H1 (cell line): ENCODE data around the gene SEPTIN2. TPM values are rescaled to one million over a fixed set of nuclear protein-coding genes. Genes with fewer than 3 reads are reported as not detected.

ENCODE experiments used
- ATF2 ChIP-seq: IDR thresholded peaks from 2 replicates; pipeline ENCODE4 v1.6.1; 2012; ENCODE audit warnings: low read length, inconsistent platforms
- CHD1 ChIP-seq: IDR thresholded peaks from 2 replicates; pipeline ENCODE4 v1.6.1; 2012; ENCODE audit warnings: low read depth, low read length, improper control_type of control experiment
- CHD2 ChIP-seq: IDR thresholded peaks from 2 replicates; pipeline ENCODE4 v1.6.1; 2012; ENCODE audit warnings: low read length, improper control_type of control experiment
- CHD7 ChIP-seq: fragments of 300-600 bp; sonication (generic); IDR thresholded peaks from 2 replicates; pipeline ENCODE4 v1.7.1; 2012; ENCODE audit warnings: low read length, moderate library complexity, mild to moderate bottlenecking, inconsistent platforms; ENCODE audit not compliant: insufficient replicate concordance
- CTBP2 ChIP-seq: IDR thresholded peaks from 2 replicates; pipeline ENCODE4 v1.7.0; 2011; ENCODE audit warnings: borderline replicate concordance, mild to moderate bottlenecking, moderate library complexity, mixed read lengths, low read length; ENCODE audit not compliant: insufficient read depth, insufficient read length
- HDAC2 ChIP-seq, 2 experiments: fragments of 300-600 bp in 1 of 2; sonication (generic) in 1 of 2; IDR thresholded peaks; 2 replicates each; pipeline ENCODE4 v1.6.1; 2011 to 2012; ENCODE audit warnings: low read depth in 2 of 2, low read length in 2 of 2, mild to moderate bottlenecking in 2 of 2, moderate library complexity in 2 of 2, borderline replicate concordance in 1 of 2, inconsistent platforms in 1 of 2
- SP2 ChIP-seq: IDR thresholded peaks from 2 replicates; pipeline ENCODE4 v1.6.1; 2012; ENCODE audit warnings: mild to moderate bottlenecking, low read length, inconsistent platforms
- SP4 ChIP-seq: IDR thresholded peaks from 2 replicates; pipeline ENCODE4 v1.6.1; 2012; ENCODE audit warnings: low read length, inconsistent platforms
- TCF12 ChIP-seq: IDR thresholded peaks from 2 replicates; pipeline ENCODE4 v1.6.1; 2011; ENCODE audit warnings: low read depth, mild to moderate bottlenecking, low read length
- TEAD4 ChIP-seq: IDR thresholded peaks from 2 replicates; pipeline ENCODE4 v1.6.1; 2012; ENCODE audit warnings: low read depth, low read length, inconsistent platforms, mixed read lengths
- ZNF274 ChIP-seq: IDR thresholded peaks from 2 replicates; pipeline ENCODE4 v1.7.0; 2012; ENCODE audit warnings: low read length, borderline replicate concordance; ENCODE audit errors: extremely low read depth
- polyA plus RNA-seq, 7 experiments: library from polyadenylated mRNA; depleted of rRNA in 3 of 7; stranded (reverse) in 5 of 7; unstranded in 2 of 7; fragments of >200 nt in 5 of 7; fragments of 200-250 nt in 2 of 7; gene quantifications; 1 replicate in 5 of 7; 2 replicates in 1 of 7; 4 replicates in 1 of 7; pipeline versions ENCODE4 v1.2.1 to v1.2.3, GENCODE V29; 2011 to 2013; ENCODE audit warnings: missing spikeins in 2 of 7, mixed read lengths in 2 of 7
- total RNA-seq: library from RNA; stranded (reverse); fragmentation: NEBNext Ultra II Directional; extraction: Animal tissue kit (Norgen Biotek cat#: 25700); gene quantifications from 2 replicates; pipeline ENCODE4 v1.2.1, GENCODE V29; 2021

The SEPTIN2 gene
- total and polyA plus RNA-seq, 2 of the 8 experiments (the other 6 are each of a cell fraction or from before 2014, with no cell fraction given) = 392 to 650 TPM

- TF ChIP-seq CHD7 (no peak), SP2 (no peak), SP4 (no peak), ZNF274 (no peak), CTBP2 (no peak), ATF2 (no peak), CHD1 (no peak), CHD2 (no peak), TCF12 (no peak), TEAD4 (no peak), HDAC2 (IDR thresholded peaks at IDR 0.05; ENCODE audit: borderline replicate concordance in 1 of 2, low read depth in 2 of 2, low read length in 2 of 2) (no peak)
Observed at GRCh38 chr2:241375300-241375699, 59.6 kb downstream of the SEPTIN2 start (continued).
